NCI-H2029 treated with DMSO at 0.1 percent for 48 hours (cell line): ENCODE results near the gene NOLC1.
"Not testable (repeated sequence)": the region's sequence is repeated elsewhere in the genome, so short reads cannot be mapped to it uniquely, and the experiment has no call there.

Source experiments
- DNase-seq: peaks from one replicate; lab custom pipeline; 2025; lab: John Stamatoyannopoulos, UW

NOLC1 gene

GRCh38 chr10:102154466-102155116, 2.4 kb downstream of the NOLC1 start:
- DNase-seq, result no peak

DNA sequence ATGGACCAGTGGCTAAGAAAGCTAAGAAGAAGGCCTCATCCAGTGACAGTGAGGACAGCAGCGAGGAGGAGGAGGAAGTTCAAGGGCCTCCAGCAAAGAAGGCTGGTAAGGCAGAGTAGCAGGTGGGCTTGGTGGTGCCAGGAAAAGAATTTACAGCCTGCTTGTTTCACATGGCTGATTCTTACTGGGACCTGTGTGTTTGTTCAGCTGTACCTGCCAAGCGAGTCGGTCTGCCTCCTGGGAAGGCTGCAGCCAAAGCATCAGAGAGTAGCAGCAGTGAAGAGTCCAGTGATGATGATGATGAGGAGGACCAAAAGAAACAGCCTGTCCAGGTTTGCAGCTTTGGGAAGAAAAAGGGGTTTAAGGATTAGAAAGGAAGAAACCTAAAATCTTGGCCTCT, 5.0 kb downstream of the NOLC1 start:
- DNase-seq, result no peak

- no peak for DNase-seq
These were observed 6.9 kb downstream of the NOLC1 start for GRCh38 chr10:102159051-102159597.

- no peak for DNase-seq
These were observed 7.6 kb downstream of the NOLC1 start for GRCh38 chr10:102159831-102160230.

DNA sequence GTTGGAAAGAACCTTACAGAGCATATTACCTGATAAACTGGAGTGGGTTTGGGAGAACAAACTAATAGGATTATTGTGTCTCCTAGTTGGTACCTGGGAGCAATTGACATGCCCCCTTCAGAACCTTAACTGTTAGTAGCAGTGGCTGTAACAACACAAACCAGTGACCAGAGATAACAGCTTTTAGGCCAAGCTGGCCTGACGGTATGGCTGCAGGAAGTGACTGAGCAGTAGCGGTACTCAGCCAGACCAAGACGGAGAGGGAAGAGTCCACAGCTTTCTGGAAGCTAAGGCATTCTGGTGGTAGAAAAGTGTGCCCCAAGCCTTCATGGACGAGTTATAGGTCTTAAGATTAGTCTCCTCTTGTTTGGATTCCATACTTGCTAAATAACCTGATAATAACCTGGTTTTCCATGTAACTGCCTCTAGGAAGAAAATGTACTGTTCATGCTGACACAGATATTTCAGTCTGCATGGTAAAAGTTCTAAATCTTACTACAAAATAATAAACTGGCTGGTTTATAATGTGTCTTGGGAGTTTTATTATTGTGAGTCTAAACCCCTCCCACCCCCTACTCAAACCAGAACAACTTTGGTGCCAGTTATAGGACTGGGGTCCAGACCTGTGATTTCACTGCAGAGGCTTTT, 11.3 kb downstream of the NOLC1 start:
- DNase-seq, result no peak

GRCh38 chr10:102167861-102168260, 15.7 kb downstream of the NOLC1 start:
- no peak for DNase-seq

DNA sequence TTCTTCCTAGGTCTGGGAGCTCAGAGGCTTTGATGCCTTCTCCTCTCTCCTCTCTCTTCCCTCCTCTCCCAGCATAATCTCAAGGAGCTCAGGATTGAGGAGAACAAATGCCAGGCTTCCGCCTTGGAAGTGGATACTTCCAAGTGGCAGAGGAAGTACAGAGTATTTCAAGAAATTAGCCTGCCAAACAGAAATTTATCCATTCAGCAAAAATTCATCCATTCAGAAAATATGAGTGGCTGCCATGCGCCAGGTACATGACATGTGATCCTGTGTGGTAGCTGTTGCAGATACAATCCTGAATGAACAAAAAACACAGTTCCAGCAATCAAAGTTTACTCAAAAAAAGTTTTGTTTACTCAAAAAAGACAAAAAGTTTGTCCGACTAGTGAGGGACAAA, 18.4 kb downstream of the NOLC1 start:
- DNase-seq, result no peak

DNA sequence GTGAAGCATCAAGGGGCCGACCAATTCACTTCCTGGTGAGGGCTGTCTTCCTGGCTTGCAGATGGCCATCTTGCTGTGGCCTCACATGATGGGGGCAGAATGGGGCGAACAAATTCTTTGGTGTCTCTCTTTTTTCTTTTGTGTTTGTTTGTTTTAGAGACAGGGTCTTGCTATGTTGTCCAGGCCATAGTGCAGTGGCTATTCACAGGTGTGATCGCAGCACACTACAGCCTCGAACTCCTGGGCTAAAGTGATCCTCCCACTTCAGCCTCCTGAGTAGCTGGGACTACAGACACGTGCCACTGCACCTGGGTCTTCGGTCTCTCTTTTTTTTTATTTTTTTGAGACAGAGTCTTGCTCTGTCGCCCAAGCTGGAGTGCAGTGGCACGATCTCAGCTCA, 20.1 kb downstream of the NOLC1 start:
- DNase-seq, result no peak

GRCh38 chr10:102175415-102175814, 23.2 kb downstream of the NOLC1 start:
- no peak for DNase-seq

DNA sequence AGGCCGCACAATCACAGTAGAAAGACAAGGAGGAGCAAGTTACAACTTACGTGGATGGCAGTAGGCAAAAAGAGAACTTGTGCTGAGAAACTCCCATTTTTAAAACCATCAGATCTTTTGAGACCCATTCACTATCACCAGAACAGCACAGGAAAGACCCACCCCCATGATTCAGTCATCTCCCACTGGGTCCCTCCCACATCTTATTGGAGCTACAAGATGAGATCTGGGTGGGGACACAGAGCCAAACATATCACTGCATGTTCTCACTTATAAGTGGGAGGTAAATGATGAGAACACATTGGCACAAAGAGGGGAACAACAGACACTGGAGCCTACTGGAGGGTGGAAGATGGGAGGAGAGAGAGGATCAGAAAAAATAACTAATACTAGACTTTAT, 32.4 kb downstream of the NOLC1 start:
- DNase-seq, result no peak

- no peak for DNase-seq
These were observed 33.1 kb downstream of the NOLC1 start for GRCh38 chr10:102185272-102185671.

DNA sequence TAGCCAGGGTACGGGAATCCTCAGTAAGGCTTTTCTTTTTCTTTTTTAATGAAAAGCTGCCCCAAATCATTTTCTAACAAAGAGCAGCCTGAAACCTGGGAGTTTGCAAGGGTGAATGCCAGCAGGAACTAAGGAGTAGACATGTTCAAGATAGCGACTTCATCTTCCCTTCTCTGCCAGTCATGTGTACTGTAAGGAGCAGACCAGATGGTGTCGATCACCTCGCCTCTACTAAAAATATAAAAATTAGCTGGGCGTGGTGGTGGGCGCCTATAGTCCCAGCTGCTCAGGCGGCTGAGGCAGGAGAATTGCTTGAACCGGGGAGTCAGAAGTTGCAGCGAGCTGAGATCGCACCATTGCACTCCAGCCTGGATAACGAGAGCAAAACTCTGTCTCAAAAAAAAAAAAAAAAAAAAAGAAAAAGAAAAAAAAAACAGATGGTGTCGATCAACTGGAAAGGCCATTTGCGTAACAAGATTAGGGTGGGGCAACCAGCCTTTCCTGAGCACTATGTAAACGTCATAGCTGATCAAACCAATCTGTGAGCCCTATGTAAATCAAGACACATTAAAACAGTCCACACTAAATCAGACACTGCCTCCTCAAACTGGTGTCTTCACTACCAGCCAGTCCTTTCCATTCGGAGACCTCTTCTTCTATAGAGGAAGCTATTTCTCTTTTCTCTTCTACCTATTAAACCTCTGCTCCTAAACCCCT, 33.8 kb downstream of the NOLC1 start:
- DNase-seq, result no peak

DNA sequence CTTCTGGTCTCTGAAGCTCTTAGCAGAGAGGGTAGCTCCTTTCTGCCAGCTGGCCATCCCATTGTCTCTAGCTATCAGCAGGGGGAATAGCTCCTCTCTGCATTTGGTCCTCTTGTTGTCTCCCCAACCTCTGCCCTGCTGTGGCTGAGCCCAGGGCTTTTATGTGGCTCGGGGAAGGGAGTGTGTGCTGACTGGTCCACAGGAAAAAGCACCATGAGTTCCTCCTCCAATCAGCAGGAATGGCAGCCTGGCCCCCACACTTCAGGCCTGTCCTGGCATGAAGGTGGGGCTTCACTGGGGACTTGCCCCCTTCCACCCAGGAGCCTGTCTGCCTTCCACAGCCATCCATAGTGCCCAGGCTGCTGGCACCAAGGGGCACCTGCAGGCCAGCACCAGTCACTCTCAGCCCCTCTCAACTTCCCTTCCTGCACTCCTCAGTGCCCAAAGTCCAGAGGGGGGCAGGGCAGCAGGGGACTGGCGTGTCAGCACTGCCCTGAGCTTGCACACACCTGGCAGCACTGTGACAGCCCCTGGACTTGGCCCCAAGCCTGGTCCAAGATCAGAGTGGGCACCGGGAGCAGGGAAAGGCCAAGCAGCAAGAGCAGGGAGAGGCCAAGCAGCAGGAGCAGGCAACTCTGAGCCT, 36.2 kb downstream of the NOLC1 start:
- DNase-seq, result no peak

DNA sequence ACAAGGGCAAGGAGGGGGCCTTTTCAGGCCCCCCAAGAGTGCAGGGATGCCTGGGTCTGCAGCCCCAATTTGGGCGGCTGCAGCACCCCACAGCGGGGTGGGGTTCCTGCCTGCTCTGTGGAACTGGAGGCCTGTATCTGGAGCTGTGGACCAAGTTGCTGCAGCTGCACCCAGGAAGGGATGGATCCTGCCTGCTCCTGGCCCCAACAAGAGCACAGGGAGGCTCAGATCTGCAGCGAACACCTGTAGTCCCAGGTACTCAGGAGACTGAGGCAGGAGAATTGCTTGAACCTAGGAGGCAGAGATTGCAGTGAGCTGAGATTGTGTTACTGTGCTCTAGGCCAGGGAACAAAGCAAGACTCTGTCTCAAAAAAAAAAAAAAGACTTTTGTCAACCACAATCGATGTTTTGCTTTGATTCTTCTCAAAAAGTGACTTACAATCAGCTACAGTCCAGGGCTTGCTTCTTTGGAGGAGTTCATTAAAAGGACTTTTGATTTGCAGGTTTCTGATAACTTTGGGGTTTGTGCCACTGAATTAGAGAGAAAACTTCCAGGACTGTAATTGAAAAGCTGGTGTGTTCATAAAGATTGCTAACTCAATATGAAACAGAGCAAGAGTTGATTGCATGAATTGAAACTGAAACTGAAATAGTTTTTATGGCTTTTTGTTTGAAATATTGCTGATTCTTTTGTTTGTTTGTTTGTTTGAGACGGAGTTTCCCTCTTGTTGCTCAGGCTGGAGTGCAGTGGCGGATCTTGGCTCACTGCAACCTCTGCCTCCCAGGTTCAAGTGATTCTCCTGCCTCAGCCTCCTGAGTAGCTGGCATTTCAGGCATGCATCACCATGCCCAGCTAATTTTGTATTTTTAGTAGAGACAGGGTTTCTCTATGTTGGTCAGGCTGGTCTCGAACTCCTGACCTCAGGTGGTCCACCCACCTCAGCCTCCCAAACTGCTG, 37.0 kb downstream of the NOLC1 start:
- DNase-seq, result not testable (repeated sequence)

GRCh38 chr10:102191956-102192355, 39.8 kb downstream of the NOLC1 start:
- DNase-seq, result no peak

DNA sequence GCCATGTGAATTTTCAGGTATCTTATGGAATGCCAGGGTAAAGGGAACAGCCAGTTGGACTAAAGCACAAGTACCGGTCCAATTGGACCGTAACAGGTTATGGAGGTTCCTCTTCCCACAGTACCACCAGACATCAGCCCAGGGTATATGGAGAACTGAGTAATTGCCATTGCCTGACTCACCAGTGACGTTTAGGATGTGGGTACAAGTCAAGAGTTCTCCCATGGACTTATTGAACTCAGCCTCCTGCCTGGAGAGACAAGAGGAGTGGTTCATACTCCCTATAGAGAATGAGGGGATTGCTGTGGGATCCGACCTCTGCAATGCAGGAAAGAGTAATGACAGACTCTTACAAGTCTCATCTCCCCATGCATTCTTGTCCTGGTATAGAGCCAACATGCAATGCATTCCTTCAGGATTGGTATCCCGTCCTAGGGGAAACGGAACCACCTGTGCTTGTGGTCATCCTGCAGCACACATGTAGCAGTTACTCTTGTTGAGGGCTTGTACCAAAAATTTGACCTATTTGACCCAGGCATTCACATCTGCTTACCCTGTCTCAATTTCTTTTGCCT, 43.2 kb downstream of the NOLC1 start:
- no peak for DNase-seq

DNA sequence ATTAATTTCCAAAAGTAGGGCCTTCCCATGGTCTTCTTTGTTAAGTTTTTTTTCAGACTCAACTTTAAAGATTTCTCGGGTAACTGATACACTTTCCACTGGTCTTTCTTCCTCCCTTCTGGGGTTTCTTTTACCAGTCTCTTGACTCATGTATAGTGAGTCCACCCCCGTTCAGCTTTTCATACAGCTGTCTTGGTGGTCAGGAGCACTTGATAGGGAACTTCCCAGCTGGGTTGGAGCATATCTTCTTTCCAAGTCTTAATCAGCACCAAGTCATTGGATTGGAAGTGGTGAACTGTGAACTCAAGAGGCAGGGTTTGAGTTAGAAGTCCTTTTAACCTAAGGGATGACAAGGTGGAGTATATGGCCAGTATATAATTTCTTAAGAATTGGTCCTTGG, 44.7 kb downstream of the NOLC1 start:
- DNase-seq, result no peak

- DNase-seq, result no peak
These were observed 45.8 kb downstream of the NOLC1 start for GRCh38 chr10:102198027-102198426.

GRCh38 chr10:102200751-102201640, 48.8 kb downstream of the NOLC1 start:
- no peak for DNase-seq

GRCh38 chr10:102202386-102202785, 50.2 kb downstream of the NOLC1 start:
- no peak for DNase-seq
